CD4-positive, alpha-beta T cell treated with Interleukin-4 for 4 hours (primary cell): ENCODE results near the gene PPL.
"Not testable (repeated sequence)": the region's sequence is repeated elsewhere in the genome, so short reads cannot be mapped to it uniquely, and the experiment has no call there.

Experiments used
- DNase-seq: peaks from one replicate; pipeline ENCODE4 v3.0.0-alpha.2; 2020

The PPL gene

DNA sequence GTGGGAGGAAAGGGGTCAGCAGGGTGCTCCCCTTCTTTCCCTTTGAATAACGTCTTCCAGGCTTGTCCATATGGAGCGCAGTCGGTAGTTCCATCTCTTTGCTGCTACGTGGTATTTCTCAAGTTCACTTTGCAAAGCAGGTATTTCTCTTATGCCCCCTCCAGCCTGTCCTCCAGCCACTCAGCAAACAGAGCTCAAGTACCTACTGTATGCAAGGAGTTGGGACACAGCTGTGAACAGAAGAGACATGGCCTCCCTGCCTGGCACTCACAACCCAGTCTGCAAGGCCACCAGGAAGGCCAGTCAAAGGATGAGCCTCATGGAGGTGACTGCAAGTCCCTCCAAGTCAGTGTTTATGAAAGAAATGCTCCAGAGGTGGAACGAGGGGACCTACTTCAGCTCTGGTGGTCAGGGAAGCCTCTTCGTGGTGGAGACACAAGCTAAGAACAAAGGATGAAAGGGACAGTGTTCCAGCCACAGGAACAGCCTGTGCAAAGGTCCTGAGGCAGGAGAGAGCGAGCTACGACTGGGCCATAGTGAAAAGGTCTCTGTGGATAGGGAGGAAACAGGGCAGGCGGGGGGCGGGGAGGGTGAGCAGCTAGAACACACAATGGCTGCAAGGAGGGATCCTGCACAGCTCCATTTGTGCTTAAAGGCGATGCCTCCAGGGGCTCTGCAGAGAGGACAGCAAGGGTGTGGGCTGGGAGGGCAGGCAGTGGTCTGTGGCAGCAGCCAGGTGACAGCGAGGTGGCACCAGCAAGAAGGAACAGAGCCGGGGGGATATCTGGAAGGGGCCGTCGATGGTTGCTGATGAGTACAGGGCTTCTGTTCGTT, 32.6 kb downstream of the PPL start:
- DNase-seq: no peak

DNA sequence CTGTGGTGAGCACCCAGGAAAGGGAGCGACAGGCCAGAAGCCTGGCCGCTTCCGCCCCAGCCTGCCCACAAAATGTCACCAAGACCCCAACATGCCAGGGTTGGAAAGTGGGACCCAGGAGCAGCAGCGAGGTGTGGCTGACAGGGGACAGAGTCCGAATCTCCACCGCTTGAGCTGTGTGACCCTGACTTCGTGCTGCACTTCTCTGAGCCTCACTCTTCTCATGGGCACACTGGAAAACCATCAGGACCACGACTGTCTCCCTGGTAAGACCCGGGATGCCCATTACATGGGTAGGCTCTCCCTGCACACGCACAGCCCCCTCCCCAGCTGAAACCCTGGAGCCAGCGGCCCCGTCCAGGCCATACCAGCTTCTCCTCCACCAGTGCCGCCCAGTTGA, 34.9 kb downstream of the PPL start:
- DNase-seq: no peak

DNA sequence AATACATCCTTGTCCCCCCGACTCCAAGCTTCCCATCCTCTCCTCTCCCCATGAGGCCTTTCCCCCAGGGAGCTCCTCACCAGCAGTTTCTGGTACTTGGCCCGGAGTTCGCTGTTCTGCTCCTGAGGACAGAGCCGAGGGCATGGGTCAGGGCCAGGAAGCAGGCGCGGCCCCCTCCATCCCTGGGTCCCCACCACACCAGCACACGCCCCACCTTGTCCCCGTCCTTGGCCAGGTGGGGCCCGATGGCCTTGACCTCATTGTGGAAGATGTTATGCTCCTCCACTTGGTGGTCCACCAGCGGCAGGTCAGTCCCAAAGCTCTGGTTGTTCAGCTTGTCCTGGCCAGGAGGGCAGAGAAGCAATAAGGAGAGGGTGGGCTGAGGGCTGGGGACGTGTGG, 36.2 kb downstream of the PPL start:
- DNase-seq: no peak

DNA sequence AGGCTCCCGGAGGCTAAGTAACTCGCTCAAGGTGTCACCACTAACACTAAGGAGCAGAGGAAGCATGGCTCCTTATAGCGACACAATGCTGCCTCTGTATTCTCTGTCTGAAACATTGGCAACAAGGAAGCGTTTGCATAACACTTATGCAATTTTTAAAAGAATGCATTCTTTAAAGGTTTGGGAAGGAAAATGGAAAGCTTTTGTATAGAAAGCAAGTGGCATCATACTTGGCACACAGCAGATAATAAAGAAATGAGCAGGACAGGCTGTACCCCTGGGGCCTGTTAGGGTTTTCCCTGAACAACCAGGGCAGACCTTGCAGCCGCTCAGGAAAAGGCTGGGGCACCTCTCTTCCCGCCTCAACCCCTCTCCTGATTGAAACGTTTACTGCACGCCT, 36.9 kb downstream of the PPL start:
- DNase-seq: no peak

DNA sequence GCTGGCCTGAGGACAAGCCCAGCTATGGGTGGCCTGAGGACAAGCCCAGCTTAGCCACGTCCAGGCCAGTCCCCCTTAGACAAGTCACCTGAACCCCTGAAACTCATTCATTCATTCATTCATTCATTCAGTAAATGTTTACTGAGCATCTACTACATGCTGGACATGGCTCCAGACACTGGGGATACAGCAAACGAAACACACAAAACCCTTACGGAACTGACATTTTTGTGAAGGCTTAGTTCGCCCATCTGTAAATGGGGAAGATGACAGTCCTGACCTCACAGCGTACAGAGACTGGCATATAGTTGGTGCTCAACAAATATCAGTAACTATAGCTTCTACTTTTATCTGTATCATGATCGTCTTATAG, 37.5 kb downstream of the PPL start:
- no peak for DNase-seq

DNA sequence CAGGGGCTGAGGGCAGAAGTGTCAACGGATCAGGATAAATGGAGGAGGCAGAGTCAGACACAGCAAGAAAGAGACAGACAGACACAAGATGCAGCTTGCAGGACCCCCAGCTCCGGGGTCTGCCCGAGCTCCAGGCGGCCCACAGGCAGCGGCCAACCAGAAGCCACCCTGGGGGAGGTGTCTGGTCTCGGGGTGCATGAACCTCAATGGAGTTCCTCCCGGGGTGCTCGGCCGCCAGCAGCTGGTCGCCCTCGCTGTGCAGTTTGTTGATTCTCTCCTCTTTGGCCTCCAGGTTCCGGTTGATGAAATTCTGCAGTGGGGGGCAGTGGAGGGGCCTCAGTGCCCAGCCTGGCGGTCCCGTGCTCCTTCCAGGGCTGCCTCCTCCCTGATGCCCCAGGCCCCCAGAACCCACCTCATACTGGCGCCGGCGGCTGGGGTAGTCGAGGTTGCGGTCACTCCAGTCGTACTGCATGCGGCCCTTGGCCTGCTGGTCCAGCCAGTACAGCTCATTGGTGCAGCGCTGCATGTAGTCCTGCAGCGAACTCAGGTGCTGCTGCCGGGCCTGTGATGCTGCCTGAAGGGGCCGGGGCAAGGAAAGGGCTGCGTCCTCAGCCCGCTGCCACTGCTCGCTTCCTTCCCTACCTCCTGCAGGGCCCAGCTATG, 38.0 kb downstream of the PPL start:
- DNase-seq: no peak

DNA sequence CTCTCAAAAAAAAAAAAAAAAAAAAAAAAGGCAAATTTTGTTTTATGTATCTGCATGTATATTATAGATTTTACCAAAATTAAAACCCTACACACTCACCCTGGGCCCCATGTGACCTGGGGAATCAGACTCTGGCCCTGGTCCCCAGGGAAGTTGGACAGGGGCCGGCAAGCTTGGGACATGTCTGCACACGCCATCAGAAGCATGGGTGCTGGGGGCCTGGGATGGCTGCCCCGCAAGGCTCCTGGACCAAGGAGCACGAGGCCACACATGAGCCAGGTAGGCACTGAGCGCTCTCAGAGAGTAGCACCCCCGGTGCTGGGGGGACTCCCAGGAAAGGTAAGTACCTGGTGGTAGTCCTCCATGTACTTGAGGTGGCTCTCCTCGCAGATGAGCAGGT, 39.6 kb downstream of the PPL start:
- DNase-seq: no peak

DNA sequence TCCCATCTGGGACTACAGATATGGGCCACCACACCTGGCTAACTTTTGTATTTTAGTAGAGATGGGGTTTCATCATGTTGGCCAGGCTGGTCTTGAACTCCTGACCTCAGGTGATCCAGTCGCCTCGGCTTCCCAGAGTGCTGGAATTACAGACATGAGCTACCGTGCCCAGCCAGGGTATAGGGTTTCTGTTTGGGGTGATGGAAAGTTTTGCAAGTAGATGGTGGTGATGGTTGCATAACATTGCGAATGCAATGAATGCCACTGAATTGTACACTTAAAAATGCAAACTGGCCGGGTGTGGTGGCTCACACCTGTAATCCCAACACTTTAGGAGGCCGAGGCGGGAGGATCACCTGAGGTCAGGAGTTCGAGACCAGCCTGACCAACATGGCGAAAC, 40.2 kb downstream of the PPL start:
- DNase-seq: not testable (repeated sequence)

DNA sequence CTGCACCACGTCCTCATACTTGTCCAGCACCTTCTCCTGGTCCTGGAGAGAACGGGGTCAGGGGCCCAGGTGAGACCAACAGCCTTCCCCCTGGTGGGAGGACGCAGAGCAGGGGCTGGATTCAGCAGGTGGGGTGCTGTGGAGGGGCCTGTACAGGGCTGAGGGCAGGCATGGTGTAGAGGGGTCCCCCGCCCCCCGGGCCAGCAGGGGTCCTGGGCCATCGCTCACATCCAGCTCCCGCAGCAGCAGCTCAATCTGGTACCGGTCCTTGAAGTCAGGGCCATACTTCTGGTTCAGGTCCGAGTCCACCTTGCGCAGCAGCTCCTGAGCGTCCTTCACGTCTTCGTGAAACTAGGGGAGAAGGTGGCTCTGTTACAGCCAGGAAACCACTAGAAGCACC, 41.6 kb downstream of the PPL start:
- no peak for DNase-seq

DNA sequence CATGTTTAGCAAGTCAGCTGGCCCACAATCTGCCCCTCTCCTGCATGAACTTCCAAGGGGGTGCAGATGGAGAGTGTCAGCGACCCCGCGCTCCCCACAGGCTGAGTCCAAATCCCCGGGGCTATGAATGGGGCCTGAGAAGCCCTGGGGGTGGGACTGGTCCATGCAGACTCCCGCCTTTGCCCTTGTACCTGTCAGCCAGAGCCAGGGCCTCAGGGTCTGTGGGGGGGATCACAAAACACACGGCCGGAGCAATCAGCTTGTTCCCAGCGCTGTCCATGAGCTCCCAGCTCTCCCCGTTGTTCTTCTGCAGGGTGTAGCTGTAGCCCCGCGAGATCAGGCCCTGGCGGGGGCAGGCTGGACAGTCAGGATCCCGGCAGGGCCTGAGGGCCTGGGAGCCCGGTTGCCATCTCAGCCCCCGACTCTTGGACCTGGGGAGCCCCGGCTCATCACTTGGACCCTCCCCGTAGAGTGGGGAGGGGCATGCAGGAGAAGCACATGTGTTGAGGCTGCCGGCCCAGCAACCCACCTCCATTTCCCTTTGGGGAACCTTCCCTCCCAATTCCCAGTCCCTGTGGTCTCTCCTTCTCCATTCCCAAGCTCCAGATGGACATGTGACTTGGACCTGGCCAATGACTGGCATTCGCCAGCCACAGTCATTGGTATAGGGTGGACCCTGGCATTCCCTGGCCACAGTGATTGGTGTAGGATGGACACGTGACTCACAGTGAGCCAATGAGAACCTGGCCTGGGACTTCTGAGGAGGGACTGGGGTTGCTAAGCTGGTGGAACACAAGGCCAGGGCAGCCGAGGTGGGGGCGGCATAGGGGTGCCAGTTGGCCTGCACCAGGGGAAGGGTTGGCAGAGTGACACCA, 42.4 kb downstream of the PPL start:
- DNase-seq: no peak

DNA sequence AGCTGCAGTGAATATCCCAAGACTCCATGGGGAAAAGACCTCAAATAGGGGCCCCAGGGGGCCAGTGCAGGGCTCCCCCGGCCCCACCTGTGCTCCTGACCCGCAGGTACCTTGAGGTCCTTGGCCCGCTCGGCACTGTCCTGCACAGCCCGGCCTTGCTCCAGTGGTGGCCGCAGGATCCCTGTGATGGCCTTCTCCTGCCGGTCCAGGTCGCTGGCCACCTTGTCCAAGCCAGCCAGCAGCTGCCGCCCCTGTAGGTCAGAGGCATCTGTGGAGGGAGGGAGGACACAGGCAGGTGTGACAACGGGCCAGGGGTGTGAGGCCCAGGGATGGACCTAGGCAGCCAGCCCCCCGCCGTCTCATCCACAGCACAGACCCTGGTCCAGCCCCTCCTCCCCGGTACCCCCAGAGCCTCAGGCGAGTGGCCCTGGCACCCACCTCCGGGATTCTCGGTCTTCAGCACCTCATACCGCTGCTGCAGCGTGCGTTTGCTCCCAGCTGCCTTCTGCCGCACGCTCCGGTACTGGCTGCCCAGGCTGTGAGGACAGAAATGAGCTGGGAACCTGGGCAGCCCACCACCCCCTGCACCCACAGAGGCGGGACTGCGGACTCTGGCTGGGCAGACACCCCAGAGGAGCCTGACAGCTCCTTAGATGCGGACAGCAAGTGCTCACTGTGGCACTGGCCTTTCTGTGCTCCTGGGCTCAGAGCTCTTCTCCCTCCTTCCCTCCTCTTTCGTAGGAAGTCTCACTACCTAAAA, 43.7 kb downstream of the PPL start:
- DNase-seq: no peak

DNA sequence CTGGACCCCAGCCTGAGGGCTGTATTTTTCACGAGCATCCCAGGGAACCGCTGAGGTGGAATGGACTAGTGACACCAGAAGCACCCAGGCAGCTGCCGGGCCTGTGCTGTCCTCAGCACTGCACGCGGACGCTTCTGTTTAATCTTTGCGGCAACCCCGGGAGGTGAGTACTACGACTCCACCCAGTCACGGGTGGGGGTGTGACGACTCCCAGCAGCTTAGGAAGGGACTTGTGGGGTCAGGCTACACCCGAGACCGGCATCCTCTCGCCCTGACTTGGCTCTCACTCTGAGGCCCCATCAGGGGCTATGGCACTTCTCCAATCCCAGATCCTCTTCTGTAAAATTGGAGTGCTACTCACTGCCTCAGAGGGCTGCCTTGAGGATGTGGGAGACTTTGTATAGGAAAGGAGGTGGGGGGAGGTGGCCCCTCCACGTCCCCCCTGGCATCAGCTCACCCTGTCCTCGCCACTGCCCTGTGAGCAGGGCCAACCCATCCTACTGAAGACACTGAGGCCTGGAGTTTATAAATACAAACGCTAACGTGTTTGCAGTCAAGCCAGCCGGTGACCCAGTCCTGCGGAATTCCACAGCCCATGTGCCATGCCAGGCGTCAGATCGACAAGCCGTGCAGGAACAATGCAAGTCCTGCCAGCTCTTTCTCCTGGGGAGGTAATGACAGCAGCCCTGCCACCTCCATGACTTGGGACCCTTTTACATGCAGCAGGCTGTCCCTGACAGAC, 44.4 kb downstream of the PPL start:
- DNase-seq: no peak

DNA sequence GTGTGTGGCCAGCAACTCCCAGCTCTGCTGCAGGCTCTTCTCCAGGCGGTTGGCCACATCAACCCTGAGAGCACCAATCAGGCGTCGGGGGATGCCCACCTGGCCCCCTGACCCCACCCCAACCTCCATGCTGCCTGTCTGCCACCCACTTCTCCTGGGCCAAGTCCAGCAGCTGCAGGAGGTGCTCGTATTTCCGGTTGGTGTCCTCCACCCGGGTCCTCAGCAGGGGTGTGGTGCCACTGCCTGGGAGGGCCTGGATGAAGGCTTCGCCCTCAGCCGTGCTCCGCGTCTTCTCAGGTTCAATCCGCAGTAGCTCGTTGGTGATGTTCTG, 45.1 kb downstream of the PPL start:
- DNase-seq: no peak

DNA sequence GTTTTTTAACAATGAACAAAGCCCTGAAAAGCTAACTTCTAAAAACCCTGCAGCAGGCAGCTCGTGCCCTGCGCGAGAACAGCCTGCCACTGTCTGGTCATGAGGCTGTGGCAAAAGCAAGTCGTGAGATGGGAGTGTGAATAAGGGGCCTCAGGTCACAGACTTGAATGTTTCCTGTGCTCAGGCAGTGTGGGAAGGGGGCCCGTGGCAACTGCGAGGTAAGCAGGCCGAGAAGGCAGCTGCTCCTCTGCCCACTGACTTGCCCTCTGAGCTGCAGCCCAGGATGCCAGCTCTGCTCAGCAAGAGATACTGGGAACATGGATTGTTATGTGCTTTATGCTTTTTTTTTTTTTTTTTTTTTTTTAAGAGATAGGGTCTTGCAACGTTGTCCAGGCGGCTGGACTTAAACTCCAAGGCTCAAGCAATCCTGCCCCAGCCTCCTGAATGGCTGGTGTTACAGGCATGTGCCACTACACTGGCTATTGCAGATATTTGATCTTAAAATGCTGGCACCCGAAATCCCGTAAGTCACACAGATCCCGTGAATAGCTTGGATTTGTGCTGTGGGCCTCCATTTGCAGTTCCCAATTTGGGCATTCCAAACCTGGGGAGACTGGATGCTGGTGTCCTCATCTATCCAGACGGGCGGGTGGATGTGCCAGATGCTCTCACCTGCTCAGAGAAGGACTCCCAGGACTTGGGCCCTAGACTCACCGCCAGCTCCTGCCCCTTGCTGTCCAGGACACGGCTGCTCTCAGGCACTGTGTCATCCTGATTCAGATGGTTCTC, 45.7 kb downstream of the PPL start:
- DNase-seq: no peak

DNA sequence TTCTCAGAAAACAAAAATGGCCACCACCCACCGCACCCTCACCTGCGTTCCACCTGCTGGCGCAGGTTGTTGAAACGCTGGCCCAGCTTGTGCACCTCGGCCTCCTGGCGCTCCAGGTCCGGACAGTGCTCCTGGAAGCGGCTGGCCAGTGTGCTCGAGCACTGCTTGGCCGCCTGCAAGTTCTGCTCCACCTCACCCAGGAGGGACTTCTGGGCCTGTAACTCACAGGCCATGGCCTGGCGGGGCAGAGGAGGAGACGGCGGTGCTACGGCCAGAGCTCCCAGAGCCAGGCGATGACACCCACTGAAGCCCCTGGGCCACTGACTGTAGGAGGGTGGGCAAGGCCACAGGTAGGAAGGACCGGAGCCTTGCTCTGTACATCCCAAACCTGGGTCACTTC, 46.3 kb downstream of the PPL start:
- DNase-seq: no peak

DNA sequence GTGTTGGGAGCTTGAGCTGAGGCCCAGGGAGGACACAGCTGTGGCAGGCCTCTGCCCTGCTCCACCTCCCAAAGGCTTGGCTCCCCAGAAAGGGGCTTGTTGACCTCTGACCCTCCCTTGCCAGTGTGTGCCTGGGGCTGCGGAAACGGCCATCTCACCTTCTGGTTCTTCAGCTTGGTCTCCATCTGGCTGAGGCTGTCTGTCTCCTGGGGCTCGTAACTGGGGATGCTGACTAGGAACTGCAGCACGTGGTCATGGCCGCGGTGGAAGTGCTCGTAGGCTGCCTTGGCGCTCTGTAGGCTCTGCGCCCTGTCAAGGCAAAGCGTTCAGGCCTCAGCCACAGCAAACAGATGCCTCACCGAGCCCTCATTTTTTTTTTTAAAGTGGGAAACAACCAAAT, 46.9 kb downstream of the PPL start:
- DNase-seq: no peak

DNA sequence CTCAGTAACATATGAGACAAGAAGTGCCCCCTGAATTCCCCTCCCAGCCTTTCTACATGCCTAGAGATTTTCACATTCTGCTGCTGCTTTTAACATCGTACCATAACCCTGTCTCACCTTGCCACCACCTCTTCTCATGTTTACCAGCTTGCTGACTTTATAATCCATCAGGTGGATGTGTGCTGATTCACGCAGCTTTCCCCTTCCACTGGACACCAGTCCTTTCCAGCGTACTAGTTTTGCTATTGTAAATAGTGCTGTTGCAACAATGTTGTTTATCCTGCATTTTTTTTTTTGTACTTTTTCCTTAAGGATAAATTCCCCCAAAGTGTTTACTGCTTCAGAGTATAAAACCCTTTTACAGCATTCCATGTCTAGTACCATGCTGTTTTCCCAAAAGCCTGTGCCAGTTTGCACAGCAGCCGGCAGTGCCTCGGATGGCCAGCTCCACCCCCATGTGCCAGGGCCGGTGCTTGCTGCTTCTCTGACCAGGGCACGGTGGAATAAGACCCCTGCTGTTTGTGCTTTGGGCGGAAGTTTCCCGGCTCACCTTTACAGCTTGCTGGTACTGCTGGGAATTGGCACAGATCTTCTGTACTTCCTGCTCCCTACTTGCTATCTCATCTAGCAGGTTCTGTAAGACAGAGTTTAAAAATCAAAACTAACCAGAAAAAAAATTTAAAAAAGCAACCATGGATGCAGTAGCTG, 48.4 kb downstream of the PPL start:
- no peak for DNase-seq

DNA sequence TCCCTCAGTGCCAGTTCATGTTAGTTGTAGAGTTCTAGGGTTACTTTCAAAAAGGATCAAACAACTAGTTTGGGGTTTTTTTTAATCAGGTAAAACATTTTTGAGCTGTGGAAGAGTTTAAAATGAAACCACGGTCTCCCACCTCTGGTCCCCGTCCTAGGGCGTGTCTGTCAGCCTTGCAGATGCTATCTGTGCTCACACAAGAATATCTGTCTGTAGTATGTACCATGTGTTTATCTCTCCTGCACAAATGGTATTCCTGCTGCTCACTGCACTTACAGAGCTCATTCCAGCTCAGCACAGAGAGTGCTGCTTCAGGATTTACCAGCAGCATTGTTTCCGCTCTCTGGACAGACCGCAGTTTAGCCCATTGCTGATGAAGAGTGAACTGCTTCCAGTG, 50.8 kb downstream of the PPL start:
- DNase-seq: no peak

DNA sequence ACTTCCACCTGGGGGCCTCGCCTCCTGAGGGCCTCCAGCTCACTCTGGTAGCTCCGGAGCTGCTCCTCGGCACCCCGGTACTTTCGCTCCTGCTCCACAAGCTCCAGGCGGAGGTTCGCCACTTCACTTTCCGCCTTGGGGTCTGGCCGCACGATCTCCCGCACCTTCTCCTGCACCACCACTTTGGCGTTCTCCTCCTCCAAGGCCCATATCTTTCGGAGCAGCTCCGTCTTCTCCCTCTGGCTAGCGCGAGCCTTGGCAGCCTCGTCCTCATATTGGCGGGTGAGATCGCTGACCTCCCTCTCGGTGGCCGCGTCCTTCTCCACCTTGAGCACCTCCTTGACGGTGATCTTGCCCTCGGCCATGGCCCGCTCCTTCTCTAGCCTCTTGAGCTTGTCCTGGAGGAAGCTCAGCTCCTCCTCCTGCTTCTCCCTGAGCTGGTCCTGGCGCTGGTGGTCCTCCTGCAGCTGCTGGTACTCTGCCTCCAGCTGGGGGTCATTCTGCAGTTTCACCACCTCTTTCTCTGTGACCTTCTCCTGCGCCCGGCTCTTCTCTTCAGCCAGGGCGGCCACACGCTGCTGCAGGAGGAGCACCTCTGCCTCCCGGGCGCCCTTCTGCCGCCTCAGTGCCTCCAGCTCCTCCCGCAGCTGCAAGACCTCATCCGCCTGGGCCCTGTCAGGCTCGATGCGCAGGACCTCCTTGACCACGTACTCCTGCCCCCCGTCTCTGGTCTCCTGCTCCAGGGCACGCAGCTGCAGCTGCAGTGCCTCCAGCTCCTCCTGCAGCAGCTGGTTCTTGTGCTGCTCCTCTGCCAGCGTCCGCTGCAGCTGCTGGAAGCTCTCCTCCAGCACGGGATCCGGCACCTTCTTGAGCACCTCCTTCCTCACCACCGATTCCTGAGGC, 51.7 kb downstream of the PPL start:
- no peak for DNase-seq

DNA sequence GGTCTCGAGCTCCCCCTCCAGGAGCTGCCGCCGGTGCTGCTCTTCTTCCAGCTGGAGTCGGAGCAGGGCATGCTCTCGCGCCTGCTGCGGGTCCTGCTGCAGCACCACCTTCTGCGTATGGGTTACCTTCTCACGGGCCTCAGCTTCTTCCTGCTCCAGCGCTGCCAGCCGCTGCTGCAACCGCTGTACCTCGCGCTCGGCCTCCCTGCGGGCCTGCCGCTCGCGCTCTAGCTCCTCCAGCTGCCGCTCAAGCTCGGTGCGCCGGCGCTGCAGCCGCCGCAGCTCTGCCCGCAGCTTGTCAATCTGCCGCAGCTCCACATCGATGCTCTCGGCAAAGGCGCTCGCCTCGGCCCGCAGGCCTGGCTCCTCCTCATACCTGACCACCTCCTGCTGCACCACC, 52.7 kb downstream of the PPL start:
- DNase-seq: no peak
